GM19035 (cell line): ENCODE results near the gene SULT4A1.

Source experiments
- ATAC-seq: cut with Tn5 transposase; IDR thresholded peaks from one replicate; pipeline ENCODE4 v1.9.1; 2021; ENCODE audit not compliant: unreplicated experiment

Gene SULT4A1

GRCh38 chr22:43828998-43829782, 33.1 kb downstream of the SULT4A1 start:
- ATAC-seq = no peak

GRCh38 chr22:43828725-43828997, 33.7 kb downstream of the SULT4A1 start:
- no peak for ATAC-seq

GRCh38 chr22:43827926-43828724, 34.2 kb downstream of the SULT4A1 start:
- no peak for ATAC-seq

GRCh38 chr22:43827003-43827735, 35.1 kb downstream of the SULT4A1 start:
- ATAC-seq = no peak

GRCh38 chr22:43826142-43827002, 35.9 kb downstream of the SULT4A1 start:
- ATAC-seq = no peak

GRCh38 chr22:43825651-43826050, 36.7 kb downstream of the SULT4A1 start:
- no peak for ATAC-seq

GRCh38 chr22:43824724-43825420, 37.4 kb downstream of the SULT4A1 start:
- no peak for ATAC-seq

- no peak for ATAC-seq
Observed at GRCh38 chr22:43823911-43824665, 38.2 kb downstream of the SULT4A1 start.

- ATAC-seq = no peak
Observed at GRCh38 chr22:43823353-43823908, 38.9 kb downstream of the SULT4A1 start.

GRCh38 chr22:43821606-43822425, 40.5 kb downstream of the SULT4A1 start:
- ATAC-seq = no peak

- ATAC-seq = no peak
Observed at GRCh38 chr22:43820651-43821305, 41.5 kb downstream of the SULT4A1 start.

- ATAC-seq = no peak
Observed at GRCh38 chr22:43819931-43820640, 42.2 kb downstream of the SULT4A1 start.

- ATAC-seq = no peak
Observed at GRCh38 chr22:43819421-43819921, 42.8 kb downstream of the SULT4A1 start.

- ATAC-seq = no peak
Observed at GRCh38 chr22:43818981-43819380, 43.3 kb downstream of the SULT4A1 start.

GRCh38 chr22:43817402-43817801, 44.9 kb downstream of the SULT4A1 start:
- ATAC-seq = no peak

GRCh38 chr22:43814264-43814663, 48.0 kb downstream of the SULT4A1 start:
- ATAC-seq = no peak

GRCh38 chr22:43812890-43813289, 49.4 kb downstream of the SULT4A1 start:
- no peak for ATAC-seq
